Lower leg skin (tissue), 3 donors: Measurements from ENCODE around the gene JPH3.

ENCODE experiments used
- CTCF ChIP-seq, 3 donors: fragments of 450-650 bp; IDR thresholded peaks; one replicate each; pipeline ENCODE4 v1.5.1; 2016; ENCODE audit warnings: antibody characterized with exemption in 3 of 3, mild to moderate bottlenecking in 3 of 3, moderate library complexity in 2 of 3
- POLR2A ChIP-seq, 2 donors: fragments of 450-650 bp; IDR thresholded peaks; one replicate each; pipeline ENCODE4 v1.6.1; 2016 to 2017; ENCODE audit warnings: antibody characterized with exemption in 2 of 2, mild to moderate bottlenecking in 1 of 2, moderate library complexity in 1 of 2

DNA sequence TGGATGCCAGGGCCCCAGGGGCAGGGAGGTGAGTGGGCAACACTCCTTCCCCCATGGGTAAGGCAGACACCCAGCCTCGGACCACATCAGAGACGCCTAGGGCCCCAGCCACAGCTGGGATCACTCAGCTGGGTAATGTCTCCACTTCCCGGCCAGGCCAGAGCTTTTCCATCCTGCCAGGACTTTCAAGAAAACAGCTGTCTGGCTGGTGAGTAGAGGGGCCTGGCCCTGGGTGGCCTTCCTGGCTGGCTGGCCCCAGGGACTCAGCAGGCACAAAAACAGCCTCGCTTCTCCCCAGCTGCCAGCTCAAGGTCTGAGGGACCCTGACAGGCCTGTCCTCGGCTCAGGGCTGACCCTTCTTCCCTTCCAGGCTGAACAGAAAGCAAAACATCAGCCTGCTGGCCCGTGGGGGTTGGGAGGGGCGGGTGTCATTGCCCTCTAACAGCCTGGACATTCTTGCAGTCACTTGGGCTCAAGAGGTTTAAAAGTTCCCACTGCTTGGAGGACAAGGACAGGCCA, 45.3 kb upstream of the JPH3 start:
- no peak for TF ChIP-seq CTCF (IDR thresholded peaks at IDR 0.05)
- TF ChIP-seq POLR2A (IDR thresholded peaks at IDR 0.05) = no peak
